Measurements from ENCODE around the gene SEMA5A.

Gene SEMA5A

DNA sequence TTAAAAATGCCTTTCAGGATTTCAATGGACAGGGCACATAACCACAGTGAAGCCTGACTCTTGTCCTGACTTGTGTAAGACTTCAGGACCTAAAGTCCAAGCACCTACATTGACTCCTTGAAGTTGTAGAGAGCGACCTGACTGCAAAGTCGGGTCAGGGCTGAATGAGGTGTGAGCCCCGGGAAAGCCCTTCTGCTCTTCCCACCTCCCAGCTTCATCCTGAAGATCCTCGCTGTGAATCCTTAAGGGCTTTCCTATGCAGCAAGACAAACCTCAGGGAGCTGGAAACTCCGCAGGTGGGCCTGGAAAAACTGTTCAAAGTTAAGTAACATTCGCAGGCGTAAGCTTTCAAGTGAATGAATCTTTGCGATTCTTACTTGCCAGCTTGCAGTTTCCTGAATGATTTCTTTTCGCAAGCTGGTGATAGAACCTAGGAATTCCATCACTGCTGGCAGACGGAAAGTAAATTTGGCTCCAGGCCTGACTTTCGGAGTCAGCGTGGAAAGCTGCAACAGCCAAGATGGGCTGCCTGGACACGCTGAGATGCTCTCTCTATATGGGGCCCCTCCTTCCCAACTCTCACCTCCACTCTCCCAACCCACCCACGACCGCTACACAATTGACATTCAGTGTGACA lies 10.9 kb downstream of the SEMA5A start:
- H3K4me1 ChIP-seq (ENCODE audit: control insufficient read depth in 2 of 2, insufficient read depth in 2 of 2, low read length in 2 of 2): peaks cover 0 to under 1% of the 10 kb centered on the region in 2 donors
- no peak overlapping the region for H3K4me3 ChIP-seq (ENCODE audit: low read length in 2 of 2)

DNA sequence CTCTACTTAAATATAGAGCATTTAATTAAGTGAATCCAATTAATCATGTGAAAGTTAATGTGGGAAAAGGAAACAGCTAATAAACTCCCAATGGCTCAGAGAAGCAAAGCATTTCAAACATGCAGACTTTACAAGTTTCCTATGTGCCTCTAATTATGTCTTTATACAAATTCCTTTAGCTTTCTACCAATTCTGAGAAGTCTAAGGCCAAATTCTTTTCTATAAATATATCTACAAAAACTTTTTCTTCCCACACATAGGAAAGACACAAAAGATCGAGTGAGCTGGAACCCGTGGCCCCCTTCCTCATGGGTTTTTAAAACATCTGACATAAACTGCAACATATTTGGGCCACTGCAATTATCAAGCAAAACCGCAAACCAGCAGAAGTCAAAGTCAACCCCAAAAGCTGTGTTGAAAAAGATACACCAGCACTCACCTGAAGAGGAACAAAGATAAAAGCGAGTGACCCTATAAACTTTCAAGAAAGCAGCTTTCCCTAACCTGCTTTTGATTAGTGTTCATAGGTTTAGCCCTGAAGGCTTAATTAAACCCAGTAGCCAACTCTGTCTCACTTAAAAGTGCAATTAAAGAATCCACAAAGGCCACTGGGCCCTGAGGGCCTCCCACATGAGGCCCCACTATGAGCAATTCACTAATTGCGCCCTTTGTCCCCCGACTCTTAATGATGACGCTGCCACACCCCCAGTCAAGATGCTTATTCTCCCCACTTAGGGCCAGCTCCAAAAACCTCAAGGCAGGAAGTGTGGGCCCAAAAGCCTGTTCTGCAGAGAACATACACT lies 12.1 kb downstream of the SEMA5A start:
- no peaks in the 10 kb centered on the region for H3K27me3 ChIP-seq (ENCODE audit: control insufficient read depth in 2 of 2, insufficient read depth in 2 of 2, low read length in 2 of 2)
- H3K27ac ChIP-seq (ENCODE audit: low read depth in 2 of 2, low read length in 2 of 2): no peak overlapping the region
- H3K4me1 ChIP-seq (ENCODE audit: control insufficient read depth in 2 of 2, insufficient read depth in 2 of 2, low read length in 2 of 2): peaks cover 7 to 12% of the 10 kb centered on the region in 2 donors
- H3K36me3 ChIP-seq (ENCODE audit: control insufficient read depth in 2 of 2, insufficient read depth in 2 of 2, low read length in 2 of 2): peaks cover 0 to 2% of the 10 kb centered on the region in 2 donors
- H3K9ac ChIP-seq (ENCODE audit: low read depth in 1 of 2, low read length in 2 of 2): no peak overlapping the region
- H3K4me3 ChIP-seq (ENCODE audit: low read length in 2 of 2): no peak overlapping the region
- H3K9me3 ChIP-seq (ENCODE audit: control insufficient read depth in 2 of 2, low read length in 2 of 2): no peaks in the 10 kb centered on the region

More for the DNA sequence above, 10.9 kb downstream of the SEMA5A start:
- Histone ChIP-seq H3K27me3 (ENCODE audit: control insufficient read depth in 2 of 2, insufficient read depth in 2 of 2, low read length in 2 of 2) (no peaks in the 10 kb centered on the region), H3K9me3 (ENCODE audit: control insufficient read depth in 2 of 2, low read length in 2 of 2) (no peaks in the 10 kb centered on the region), H3K36me3 (ENCODE audit: control insufficient read depth in 2 of 2, insufficient read depth in 2 of 2, low read length in 2 of 2) (peaks cover 0 to 2% of the 10 kb centered on the region in 2 donors), H3K9ac (ENCODE audit: low read depth in 1 of 2, low read length in 2 of 2) (no peak overlapping the region), H3K27ac (ENCODE audit: low read depth in 2 of 2, low read length in 2 of 2) (no peak overlapping the region)

DNA sequence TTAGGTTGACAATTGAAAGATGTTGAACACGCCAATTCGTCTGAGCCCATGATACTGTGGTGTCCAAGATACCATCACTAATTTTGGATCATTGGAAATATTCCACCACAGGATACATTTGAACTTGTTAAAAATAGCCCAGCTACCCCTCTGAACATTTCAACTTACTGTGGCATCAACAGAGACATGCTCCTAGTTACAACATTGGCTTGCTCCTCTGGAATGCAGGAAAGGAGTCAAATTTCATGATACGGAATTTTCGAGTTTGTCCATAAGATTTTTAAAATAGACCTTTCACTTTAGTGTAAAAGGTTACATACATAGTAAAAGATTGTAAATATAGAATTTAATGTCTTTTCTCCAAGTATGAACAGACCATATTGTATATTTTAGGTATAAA lies 12.8 kb downstream of the SEMA5A start:
- no peaks in the 10 kb centered on the region for H3K9me3 ChIP-seq (ENCODE audit: control insufficient read depth in 2 of 2, low read length in 2 of 2)
- H3K27me3 ChIP-seq (ENCODE audit: control insufficient read depth in 2 of 2, insufficient read depth in 2 of 2, low read length in 2 of 2): no peaks in the 10 kb centered on the region
- no peak overlapping the region for H3K27ac ChIP-seq (ENCODE audit: low read depth in 2 of 2, low read length in 2 of 2)
- H3K4me3 ChIP-seq (ENCODE audit: low read length in 2 of 2): no peak overlapping the region
- no peak overlapping the region for H3K9ac ChIP-seq (ENCODE audit: low read depth in 1 of 2, low read length in 2 of 2)
- H3K4me1 ChIP-seq (ENCODE audit: control insufficient read depth in 2 of 2, insufficient read depth in 2 of 2, low read length in 2 of 2): peaks cover 7 to 16% of the 10 kb centered on the region in 2 donors
- peaks cover 0 to 2% of the 10 kb centered on the region in 2 donors for H3K36me3 ChIP-seq (ENCODE audit: control insufficient read depth in 2 of 2, insufficient read depth in 2 of 2, low read length in 2 of 2)

DNA sequence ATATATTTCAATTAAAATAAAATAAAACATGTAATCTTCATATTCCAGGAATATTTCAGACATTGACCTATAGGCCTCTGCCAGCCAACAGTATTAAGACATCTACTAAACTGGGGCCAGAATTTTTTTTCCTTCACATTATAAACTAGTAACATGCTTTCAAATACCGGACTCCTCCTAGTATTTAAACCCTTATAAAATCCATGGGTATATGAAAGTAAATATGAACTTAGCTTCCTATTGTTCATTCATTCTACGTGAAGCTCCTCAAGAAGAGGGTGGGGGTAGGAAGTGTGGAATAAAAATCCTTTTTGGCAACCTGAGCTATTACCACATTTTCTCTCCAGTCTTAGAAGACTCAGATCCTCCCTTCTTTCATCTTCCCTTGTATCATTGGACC lies 16.4 kb downstream of the SEMA5A start:
- no peaks in the 10 kb centered on the region for H3K27me3 ChIP-seq (ENCODE audit: control insufficient read depth in 2 of 2, insufficient read depth in 2 of 2, low read length in 2 of 2)
- peaks cover 0 to under 1% of the 10 kb centered on the region in 2 donors for H3K36me3 ChIP-seq (ENCODE audit: control insufficient read depth in 2 of 2, insufficient read depth in 2 of 2, low read length in 2 of 2)
- no peak overlapping the region for H3K9ac ChIP-seq (ENCODE audit: low read depth in 1 of 2, low read length in 2 of 2)
- no peak overlapping the region for H3K4me3 ChIP-seq (ENCODE audit: low read length in 2 of 2)
- peaks cover 9 to 16% of the 10 kb centered on the region in 2 donors for H3K4me1 ChIP-seq (ENCODE audit: control insufficient read depth in 2 of 2, insufficient read depth in 2 of 2, low read length in 2 of 2)
- H3K9me3 ChIP-seq (ENCODE audit: control insufficient read depth in 2 of 2, low read length in 2 of 2): no peaks in the 10 kb centered on the region
- H3K27ac ChIP-seq (ENCODE audit: low read depth in 2 of 2, low read length in 2 of 2): peak overlapping the region; percentile 44 to 56

DNA sequence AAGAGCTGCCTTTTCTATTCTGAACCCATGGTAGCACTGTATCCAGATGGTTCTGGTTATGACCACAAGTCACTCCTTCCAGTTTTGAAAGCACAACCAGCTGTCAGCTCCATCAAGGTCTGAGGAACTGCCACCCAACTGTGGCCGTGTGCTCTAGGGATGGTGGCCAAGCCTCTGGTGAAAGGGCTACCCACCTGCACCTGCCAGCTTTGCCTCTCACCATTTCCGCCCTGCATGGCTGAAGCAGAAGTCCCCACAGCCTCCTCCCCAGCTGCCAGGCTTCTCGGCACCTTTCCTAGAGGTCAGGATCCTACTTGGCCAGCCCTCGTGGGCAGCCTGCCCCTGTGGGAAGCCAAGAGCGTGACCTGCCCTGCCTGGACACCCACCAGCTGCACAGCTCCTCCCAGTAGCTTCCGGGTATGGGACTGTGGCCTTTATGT lies 16.8 kb downstream of the SEMA5A start:
- no peaks in the 10 kb centered on the region for H3K9me3 ChIP-seq (ENCODE audit: control insufficient read depth in 2 of 2, low read length in 2 of 2)
- H3K27me3 ChIP-seq (ENCODE audit: control insufficient read depth in 2 of 2, insufficient read depth in 2 of 2, low read length in 2 of 2): no peaks in the 10 kb centered on the region
- H3K27ac ChIP-seq (ENCODE audit: low read depth in 2 of 2, low read length in 2 of 2): peak overlapping the region; percentile 69 to 75
- no peak overlapping the region for H3K4me3 ChIP-seq (ENCODE audit: low read length in 2 of 2)
- no peaks in the 10 kb centered on the region for H3K36me3 ChIP-seq (ENCODE audit: control insufficient read depth in 2 of 2, insufficient read depth in 2 of 2, low read length in 2 of 2)
- H3K4me1 ChIP-seq (ENCODE audit: control insufficient read depth in 2 of 2, insufficient read depth in 2 of 2, low read length in 2 of 2): peaks cover 9 to 16% of the 10 kb centered on the region in 2 donors
- H3K9ac ChIP-seq (ENCODE audit: low read depth in 1 of 2, low read length in 2 of 2): no peak overlapping the region

DNA sequence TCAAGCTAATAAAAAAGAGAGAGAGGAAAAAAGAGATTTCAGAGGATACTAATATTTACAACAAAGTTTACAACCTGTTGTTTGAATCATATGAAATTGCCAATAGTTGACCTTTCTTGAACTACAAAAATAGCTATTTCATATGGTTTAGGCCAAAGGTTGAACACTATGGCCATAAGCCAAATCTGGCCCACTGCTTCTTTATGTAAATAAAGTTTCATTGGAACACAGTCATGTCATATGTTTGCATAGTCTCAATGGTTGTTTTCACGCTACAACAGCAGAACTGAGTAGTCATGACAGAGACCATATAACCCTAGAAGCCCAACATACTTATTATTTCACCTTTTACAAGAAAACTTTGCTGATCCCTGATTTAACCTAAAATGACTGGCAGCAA lies 20.9 kb downstream of the SEMA5A start:
- Histone ChIP-seq H3K4me3 (ENCODE audit: low read length in 2 of 2) (no peak overlapping the region), H3K4me1 (ENCODE audit: control insufficient read depth in 2 of 2, insufficient read depth in 2 of 2, low read length in 2 of 2) (peaks cover 9 to 18% of the 10 kb centered on the region in 2 donors), H3K27me3 (ENCODE audit: control insufficient read depth in 2 of 2, insufficient read depth in 2 of 2, low read length in 2 of 2) (no peaks in the 10 kb centered on the region), H3K36me3 (ENCODE audit: control insufficient read depth in 2 of 2, insufficient read depth in 2 of 2, low read length in 2 of 2) (no peaks in the 10 kb centered on the region), H3K9ac (ENCODE audit: low read depth in 1 of 2, low read length in 2 of 2) (no peak overlapping the region), H3K27ac (ENCODE audit: low read depth in 2 of 2, low read length in 2 of 2) (no peak overlapping the region), H3K9me3 (ENCODE audit: control insufficient read depth in 2 of 2, low read length in 2 of 2) (no peaks in the 10 kb centered on the region)

DNA sequence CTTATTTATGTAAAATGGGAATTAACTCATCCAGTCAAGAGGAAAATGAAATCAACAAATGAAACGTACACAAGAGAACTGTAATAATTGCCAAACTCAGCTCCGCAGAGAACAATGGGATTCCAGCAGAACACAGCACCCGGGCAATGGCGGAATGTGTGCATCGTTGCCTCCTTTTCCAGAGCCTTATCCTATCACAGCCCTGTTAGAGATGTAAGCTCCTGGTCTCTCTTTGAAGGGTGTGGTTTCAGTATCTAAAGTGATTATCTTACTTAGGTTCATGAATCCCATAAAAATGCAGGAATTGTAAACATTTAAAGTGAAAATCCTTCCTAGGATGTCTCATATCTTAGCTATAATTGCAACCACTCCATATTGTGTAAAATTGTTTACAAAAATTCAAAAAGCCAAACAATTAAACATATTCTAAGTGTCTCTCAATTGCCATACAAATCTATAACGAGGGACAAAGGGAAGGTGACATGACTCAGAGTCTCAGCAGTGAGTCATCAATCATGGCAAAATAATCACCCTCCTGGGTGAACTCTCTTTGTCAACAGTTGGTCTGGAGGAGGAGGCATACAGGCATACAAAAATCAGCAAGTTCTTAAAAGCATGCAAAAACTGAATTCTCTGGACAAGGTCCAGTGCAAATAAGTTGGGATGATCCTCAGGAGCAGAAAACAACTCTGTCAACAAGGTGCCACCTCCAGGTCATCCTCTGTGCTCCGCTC lies 22.6 kb downstream of the SEMA5A start:
- Histone ChIP-seq H3K36me3 (ENCODE audit: control insufficient read depth in 2 of 2, insufficient read depth in 2 of 2, low read length in 2 of 2) (no peaks in the 10 kb centered on the region), H3K27ac (ENCODE audit: low read depth in 2 of 2, low read length in 2 of 2) (no peak overlapping the region), H3K27me3 (ENCODE audit: control insufficient read depth in 2 of 2, insufficient read depth in 2 of 2, low read length in 2 of 2) (no peaks in the 10 kb centered on the region), H3K4me3 (ENCODE audit: low read length in 2 of 2) (no peak overlapping the region), H3K4me1 (ENCODE audit: control insufficient read depth in 2 of 2, insufficient read depth in 2 of 2, low read length in 2 of 2) (peaks cover 2 to 4% of the 10 kb centered on the region in 2 donors), H3K9ac (ENCODE audit: low read depth in 1 of 2, low read length in 2 of 2) (no peak overlapping the region), H3K9me3 (ENCODE audit: control insufficient read depth in 2 of 2, low read length in 2 of 2) (no peaks in the 10 kb centered on the region)

DNA sequence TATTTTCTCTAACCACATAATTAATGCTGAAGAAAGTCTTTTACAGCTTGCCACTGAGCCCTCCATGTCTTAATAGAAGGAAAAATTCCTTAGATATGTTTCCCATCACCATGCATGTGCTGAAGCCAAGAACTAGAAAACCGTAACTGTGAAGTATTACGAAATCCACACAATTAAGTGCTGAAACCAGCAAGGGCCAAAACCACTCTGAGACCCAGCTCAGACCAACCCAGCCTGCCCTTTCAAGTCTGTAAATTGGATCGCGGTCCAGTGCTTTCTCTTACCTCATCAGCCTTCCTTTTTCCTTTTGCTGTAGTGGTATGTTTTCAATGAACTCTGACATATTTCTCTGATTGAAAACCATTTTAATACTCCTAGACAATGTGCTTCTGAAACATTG lies 26.3 kb downstream of the SEMA5A start:
- Histone ChIP-seq H3K27me3 (ENCODE audit: control insufficient read depth in 2 of 2, insufficient read depth in 2 of 2, low read length in 2 of 2) (no peaks in the 10 kb centered on the region), H3K9me3 (ENCODE audit: control insufficient read depth in 2 of 2, low read length in 2 of 2) (no peaks in the 10 kb centered on the region), H3K27ac (ENCODE audit: low read depth in 2 of 2, low read length in 2 of 2) (no peak overlapping the region), H3K4me1 (ENCODE audit: control insufficient read depth in 2 of 2, insufficient read depth in 2 of 2, low read length in 2 of 2) (peaks cover 0 to 3% of the 10 kb centered on the region in 2 donors), H3K9ac (ENCODE audit: low read depth in 1 of 2, low read length in 2 of 2) (no peak overlapping the region), H3K36me3 (ENCODE audit: control insufficient read depth in 2 of 2, insufficient read depth in 2 of 2, low read length in 2 of 2) (no peaks in the 10 kb centered on the region), H3K4me3 (ENCODE audit: low read length in 2 of 2) (no peak overlapping the region)

DNA sequence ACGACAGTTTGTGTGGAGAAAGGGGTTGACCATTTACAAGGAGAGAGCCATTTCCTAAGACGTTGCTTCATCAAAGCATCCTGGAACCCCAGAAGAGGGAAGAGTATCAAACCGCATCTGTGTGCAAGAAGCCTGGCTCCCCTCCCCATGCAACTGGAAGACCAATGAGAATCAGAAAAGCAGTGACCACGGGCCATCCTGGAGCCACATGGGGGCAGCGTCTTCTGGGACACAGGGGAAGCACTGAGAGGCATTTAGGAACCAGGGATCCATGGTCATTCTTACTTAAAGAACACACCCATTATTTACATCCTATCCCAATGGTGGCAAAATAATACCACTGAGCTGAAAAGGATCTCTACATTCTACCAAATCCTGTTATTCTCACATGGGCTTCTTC lies 29.3 kb downstream of the SEMA5A start:
- Histone ChIP-seq H3K27me3 (ENCODE audit: control insufficient read depth in 2 of 2, insufficient read depth in 2 of 2, low read length in 2 of 2) (no peaks in the 10 kb centered on the region), H3K36me3 (ENCODE audit: control insufficient read depth in 2 of 2, insufficient read depth in 2 of 2, low read length in 2 of 2) (no peaks in the 10 kb centered on the region), H3K9me3 (ENCODE audit: control insufficient read depth in 2 of 2, low read length in 2 of 2) (no peaks in the 10 kb centered on the region), H3K9ac (ENCODE audit: low read depth in 1 of 2, low read length in 2 of 2) (no peak overlapping the region), H3K27ac (ENCODE audit: low read depth in 2 of 2, low read length in 2 of 2) (no peak overlapping the region), H3K4me3 (ENCODE audit: low read length in 2 of 2) (no peak overlapping the region), H3K4me1 (ENCODE audit: control insufficient read depth in 2 of 2, insufficient read depth in 2 of 2, low read length in 2 of 2) (no peaks in the 10 kb centered on the region)

DNA sequence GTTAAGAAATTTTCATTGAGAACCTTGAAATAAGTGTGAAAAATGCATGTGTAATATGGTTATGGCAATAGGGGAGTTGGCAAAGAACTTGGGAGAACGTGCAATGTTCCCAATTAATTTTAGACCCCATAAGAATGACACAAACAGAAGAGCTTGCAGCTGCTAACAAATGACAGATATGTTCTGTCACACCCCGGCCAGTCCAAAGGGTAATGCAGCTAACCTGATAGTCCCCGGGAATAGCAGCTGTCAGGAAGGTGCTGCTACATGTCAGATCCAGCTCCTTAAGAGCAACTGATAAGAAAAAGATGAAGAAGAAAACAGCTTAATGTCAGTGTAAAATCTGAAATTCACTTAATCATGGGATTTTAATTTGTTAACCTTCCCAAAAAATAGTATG lies 30.4 kb downstream of the SEMA5A start:
- no peak overlapping the region for H3K4me3 ChIP-seq (ENCODE audit: low read length in 2 of 2)
- no peaks in the 10 kb centered on the region for H3K27me3 ChIP-seq (ENCODE audit: control insufficient read depth in 2 of 2, insufficient read depth in 2 of 2, low read length in 2 of 2)
- H3K36me3 ChIP-seq (ENCODE audit: control insufficient read depth in 2 of 2, insufficient read depth in 2 of 2, low read length in 2 of 2): no peaks in the 10 kb centered on the region
- H3K4me1 ChIP-seq (ENCODE audit: control insufficient read depth in 2 of 2, insufficient read depth in 2 of 2, low read length in 2 of 2): no peaks in the 10 kb centered on the region
- H3K9ac ChIP-seq (ENCODE audit: low read depth in 1 of 2, low read length in 2 of 2): no peak overlapping the region
- no peak overlapping the region for H3K27ac ChIP-seq (ENCODE audit: low read depth in 2 of 2, low read length in 2 of 2)
- H3K9me3 ChIP-seq (ENCODE audit: control insufficient read depth in 2 of 2, low read length in 2 of 2): no peaks in the 10 kb centered on the region

All from mucosa of rectum (tissue), 2 donors.